ENCODE measurements around the gene DOCK8. TPM values are rescaled to one million over a fixed set of nuclear protein-coding genes. Genes with fewer than 3 reads are reported as not detected.

DOCK8 gene
- total RNA-seq, 1 donor from 2014 or later: 2.1 TPM

DNA sequence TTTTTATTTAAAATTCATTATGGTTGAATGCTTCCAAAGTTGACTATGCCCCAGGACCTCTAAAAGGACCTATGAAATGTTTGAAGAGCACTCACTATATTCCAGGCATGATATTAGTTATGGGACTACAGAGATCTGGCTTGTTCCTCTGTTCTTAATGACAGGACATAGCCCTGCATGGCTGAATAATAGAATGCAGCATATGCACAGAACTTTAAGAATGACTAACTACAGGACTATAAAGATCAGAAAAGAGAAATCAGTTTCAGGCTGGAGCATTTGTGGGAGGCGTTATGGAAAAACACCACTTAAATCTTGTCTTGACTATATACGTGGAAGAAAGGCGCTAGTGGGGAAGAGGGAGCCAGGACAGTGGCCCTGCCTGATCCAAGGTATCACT is 239.2 kb downstream of the DOCK8 start:
- DNase-seq (ENCODE audit: low read depth): no peak

GRCh38 chr9:456365-456764 is 241.7 kb downstream of the DOCK8 start:
- no peak for DNase-seq (ENCODE audit: low read depth)

DNA sequence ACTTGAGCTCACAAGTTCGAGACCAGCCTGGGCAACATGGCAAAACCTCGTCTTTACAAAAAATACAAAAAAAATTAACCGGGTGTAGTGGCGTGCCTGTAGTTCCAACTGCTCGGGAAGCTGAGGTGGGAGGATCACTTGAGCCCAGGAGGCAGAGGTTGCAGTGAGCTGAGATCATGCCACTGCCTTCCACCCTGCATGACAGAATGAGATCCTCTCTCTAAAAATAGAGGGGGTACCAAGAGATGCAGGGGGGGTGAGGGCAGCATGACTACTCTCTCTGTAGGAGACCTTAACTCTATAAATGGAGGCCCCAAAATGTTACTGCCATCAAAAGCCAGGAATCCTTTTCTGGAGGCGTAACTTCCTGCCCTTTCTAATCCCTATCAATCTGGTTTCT is 243.9 kb downstream of the DOCK8 start:
- no peak for DNase-seq (ENCODE audit: low read depth)

DNA sequence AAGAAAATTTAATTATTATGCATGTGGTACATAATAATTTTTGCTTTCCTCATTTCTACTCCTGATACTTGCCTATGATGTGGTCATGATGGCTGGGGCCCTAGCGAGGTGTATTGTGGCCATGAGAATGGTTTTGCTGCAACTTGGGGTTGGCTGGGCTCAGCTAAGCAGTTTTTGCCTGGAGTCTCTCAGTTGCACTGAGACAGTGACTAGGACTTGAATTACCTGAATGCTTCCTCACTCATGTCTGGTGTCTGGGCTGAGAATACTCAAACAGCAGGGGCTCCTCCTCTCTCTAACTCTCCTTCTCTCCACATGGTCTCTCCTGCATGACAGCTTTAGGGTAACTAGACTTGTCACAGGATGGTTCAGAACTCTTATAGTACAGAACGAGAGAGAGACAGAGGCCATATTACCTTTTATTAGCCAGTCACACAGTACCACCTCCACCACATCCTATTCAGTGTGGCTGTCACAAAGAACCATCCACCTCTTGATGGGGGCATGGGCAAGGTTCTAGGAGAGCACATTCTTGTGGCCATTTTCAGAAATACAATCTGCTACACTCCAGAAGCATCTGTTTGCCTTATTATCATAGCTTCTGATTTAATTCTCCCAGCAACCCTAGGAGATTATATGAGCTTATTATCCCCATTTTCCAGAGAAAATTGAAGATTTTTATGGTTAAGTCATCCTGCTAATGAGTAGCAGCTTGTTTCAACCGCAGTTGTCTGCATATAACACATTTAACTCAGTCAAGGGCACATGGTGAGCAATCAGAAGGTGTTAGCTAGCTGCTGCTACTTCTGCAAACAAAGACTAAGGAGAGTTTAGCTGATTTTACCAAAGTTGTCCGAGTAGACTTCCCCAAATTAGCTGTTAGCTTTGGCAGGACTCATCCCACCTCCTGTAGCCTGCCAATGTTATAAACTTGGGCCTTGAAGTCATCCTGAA is 245.1 kb downstream of the DOCK8 start:
- peak; percentile 33 for DNase-seq (ENCODE audit: low read depth)

GRCh38 chr9:462121-462520 is 247.5 kb downstream of the DOCK8 start:
- DNase-seq (ENCODE audit: low read depth): no peak

GRCh38 chr9:462606-463005 is 247.9 kb downstream of the DOCK8 start:
- no peak for DNase-seq (ENCODE audit: low read depth)

GRCh38 chr9:463455-464171 is 248.9 kb downstream of the DOCK8 start:
- DNase-seq (ENCODE audit: low read depth): no peak

- no peak for DNase-seq (ENCODE audit: low read depth)
Measured at GRCh38 chr9:466747-467146, 252.1 kb downstream of the DOCK8 start.

DNA sequence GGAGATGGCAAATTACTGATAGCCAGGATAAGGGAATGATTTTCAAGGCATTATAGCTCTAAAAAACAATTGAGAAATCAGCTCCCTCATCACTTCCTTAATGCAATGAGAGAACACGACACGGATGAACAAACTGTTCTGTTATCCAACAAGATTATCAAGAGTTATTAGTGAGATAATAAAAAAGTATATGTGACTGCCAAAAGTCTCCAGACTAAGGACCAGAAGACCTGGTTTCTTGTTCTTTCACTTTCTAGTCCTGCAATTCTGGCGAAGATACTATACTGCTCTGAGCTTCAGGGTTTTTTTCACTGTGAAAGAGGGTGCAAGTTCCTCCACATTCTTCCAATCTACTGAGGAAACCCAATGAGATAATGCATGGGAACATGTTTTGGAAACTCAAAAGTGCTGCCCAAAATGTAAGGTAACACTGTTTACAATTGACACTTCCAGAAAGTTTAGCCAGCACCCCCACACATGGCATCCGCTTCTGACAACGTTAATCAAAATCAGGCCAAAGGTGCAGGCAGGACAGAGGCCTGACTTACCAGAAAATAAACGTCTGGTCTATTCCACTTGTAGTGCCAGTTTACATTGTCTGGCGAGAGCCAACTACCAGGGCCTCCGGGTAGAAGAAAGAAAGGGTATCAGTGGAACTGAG is 254.2 kb downstream of the DOCK8 start:
- DNase-seq (ENCODE audit: low read depth): no peak

DNA sequence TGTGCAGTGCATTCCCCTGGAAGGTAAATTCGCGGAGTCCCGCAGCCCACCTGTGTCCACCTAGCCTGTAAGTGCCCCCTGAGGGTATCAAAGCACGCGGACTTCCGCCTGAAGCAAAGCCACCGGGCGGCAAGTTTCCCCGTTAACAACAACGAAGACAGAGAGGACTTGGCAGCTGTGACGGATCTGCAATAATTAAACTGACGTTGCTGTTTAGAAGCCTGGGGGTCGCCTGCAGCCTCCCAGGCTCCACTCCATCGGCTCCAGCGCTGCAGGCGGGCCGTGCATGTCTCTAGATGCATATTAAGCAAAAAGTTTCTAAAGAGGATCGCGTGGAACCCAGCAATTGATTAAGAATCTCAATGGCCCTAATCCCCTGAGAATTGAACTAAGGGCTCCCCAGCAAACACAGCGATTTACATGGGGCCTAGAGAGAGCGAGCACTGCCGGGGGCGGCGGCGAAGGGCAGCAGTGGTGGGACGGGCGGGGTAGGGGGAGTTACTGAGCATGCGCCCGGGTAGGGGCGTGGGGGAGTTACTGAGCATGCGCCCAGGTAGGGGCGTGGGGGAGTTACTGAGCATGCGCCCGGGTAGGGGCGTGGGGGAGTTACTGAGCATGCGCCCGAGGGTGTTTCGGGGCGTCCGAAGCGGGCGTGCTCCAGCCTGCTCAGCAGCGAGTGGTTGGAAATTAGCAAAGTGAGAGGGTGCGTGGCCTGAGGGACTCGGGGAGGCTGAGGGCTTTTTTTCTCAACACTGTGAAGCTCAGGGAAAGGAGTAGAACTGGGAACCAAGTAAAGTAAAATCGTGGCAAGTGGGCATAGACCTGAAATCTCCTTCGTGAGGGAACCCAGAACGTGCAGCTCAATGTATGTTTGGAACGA is 255.2 kb downstream of the DOCK8 start:
- DNase-seq (ENCODE audit: low read depth): peak; percentile 79

GRCh38 chr9:470552-471194 is 256.0 kb downstream of the DOCK8 start:
- no peak for DNase-seq (ENCODE audit: low read depth)

DNA sequence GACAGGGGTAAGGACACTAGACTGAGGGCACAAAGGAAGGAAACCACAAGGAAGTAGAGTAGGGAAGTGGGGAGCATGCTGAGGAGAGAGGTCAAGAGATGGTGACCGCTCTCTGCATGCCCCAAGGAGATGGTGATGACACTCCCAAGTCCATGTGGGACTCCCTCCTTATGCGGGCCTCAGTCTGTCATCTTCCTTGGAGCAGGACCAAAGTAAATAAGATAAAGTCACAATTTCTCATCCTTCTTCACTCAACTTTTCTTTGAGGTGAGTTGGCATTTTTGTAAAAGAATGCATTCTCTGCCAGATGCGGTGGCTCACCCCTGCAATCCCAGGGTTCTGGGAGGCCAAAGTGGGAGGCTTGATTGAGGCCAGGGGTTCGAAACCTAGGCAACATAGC is 256.7 kb downstream of the DOCK8 start:
- DNase-seq (ENCODE audit: low read depth): no peak

- DNase-seq (ENCODE audit: low read depth): no peak
Measured at GRCh38 chr9:472479-473075, 257.9 kb downstream of the DOCK8 start.

GRCh38 chr9:477193-477592 is 262.5 kb downstream of the DOCK8 start:
- no peak for DNase-seq (ENCODE audit: low read depth)

GRCh38 chr9:479304-479970 is 264.8 kb downstream of the DOCK8 start:
- no peak for DNase-seq (ENCODE audit: low read depth)

- DNase-seq (ENCODE audit: low read depth): no peak
Measured at GRCh38 chr9:479971-480350, 265.3 kb downstream of the DOCK8 start.

DNA sequence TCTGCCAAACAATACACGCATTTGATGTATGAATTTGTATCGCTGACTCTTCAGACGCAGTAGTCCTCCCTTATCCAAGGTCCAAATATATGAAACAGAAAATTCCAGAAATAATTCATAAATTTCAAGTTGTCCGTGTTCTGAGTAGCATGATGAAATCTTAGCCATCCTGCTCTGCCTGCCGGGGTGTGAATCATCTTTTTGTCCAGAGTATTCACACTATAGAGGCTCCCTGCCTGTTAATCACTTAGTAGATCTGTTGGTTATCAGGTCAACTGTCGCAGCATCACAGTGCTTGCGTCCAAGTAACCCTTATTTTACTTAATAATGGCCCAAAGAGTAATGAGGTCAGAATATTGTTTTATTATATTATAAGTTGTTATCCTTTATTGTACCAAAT is 268.1 kb downstream of the DOCK8 start:
- DNase-seq (ENCODE audit: low read depth): no peak

DNA sequence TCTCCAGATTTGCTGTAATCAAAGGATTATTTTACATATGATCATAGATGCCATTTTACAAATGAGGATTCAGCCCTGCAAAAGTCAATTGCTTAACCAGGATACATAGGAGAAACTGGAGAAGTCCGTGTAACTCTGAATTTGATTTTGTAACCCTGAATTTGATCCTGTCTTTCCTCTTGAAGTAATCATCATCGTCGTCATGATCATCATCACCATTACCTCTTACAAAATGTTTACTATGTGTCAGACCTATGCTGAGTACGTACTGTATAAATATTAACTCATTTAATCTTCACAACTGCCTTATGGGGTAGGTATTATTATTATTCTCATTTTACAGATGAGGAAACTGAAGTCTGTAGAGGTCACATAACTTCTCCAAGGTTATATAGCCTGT is 271.5 kb downstream of the DOCK8 start:
- no peak for DNase-seq (ENCODE audit: low read depth)

GRCh38 chr9:487429-487828 is 272.8 kb downstream of the DOCK8 start:
- DNase-seq (ENCODE audit: low read depth): no peak

- DNase-seq (ENCODE audit: low read depth): no peak
Measured at GRCh38 chr9:488448-488847, 273.8 kb downstream of the DOCK8 start.

All from myocyte (in vitro differentiated cells).